Ascending aorta (tissue), 2 donors: ENCODE data around the gene DMC1. TPM values are rescaled to one million over a fixed set of nuclear protein-coding genes. Genes with fewer than 3 reads are reported as not detected.

Experiments
- DNase-seq, 2 donors: peaks; one replicate each; pipeline ENCODE4 v3.0.0-alpha.2; 2019; ENCODE audit warnings: low spot score in 2 of 2
- H3K27ac ChIP-seq, 2 donors: fragments of 200-600 bp; sonication (generic); one replicate each; pipeline ENCODE4 v1.5.1; 2016 to 2017; ENCODE audit warnings: mild to moderate bottlenecking in 1 of 2
- H3K27me3 ChIP-seq: fragments of 200-600 bp; sonication (generic); one replicate; pipeline ENCODE4 v1.5.1; 2017
- H3K36me3 ChIP-seq, 2 donors: fragments of 200-600 bp; sonication (generic); one replicate each; pipeline ENCODE4 v1.5.1; 2016
- H3K4me1 ChIP-seq, 2 donors: fragments of 200-600 bp; sonication (generic); one replicate each; pipeline ENCODE4 v1.5.1; 2016 to 2017; ENCODE audit warnings: mild to moderate bottlenecking in 1 of 2
- H3K4me3 ChIP-seq, 2 donors: fragments of 200-600 bp; sonication (generic); one replicate each; pipeline ENCODE4 v1.5.1; 2016 to 2017; ENCODE audit warnings: mild to moderate bottlenecking in 1 of 2
- H3K9me3 ChIP-seq, 2 donors: fragments of 200-600 bp; sonication (generic); one replicate each; pipeline ENCODE4 v1.5.1; 2016
- intact Hi-C: fragments of 100-400 bp; cut with DNase I; formaldehyde crosslinking; loops from one replicate; pipeline ENCODE4 v1.15.1; 2023
- total RNA-seq: library from RNA; depleted of rRNA; stranded (reverse); fragments of >200 nt; gene quantifications from one replicate; pipeline ENCODE4 v1.1.0, GENCODE V29; 2016
- TF ChIP-seq, protein P1 (sequence below), 3 experiments: fragments of 200-600 bp in 2 of 3; fragments of 450-650 bp in 1 of 3; sonication (generic) in 2 of 3; IDR thresholded peaks; one replicate each; pipeline ENCODE4 v1.5.1; 2016 to 2019; ENCODE audit warnings: antibody characterized with exemption in 3 of 3, mild to moderate bottlenecking in 1 of 3, moderate library complexity in 1 of 3

DMC1 gene
- total RNA-seq, 1 donor from 2014 or later = not detected

DNA sequence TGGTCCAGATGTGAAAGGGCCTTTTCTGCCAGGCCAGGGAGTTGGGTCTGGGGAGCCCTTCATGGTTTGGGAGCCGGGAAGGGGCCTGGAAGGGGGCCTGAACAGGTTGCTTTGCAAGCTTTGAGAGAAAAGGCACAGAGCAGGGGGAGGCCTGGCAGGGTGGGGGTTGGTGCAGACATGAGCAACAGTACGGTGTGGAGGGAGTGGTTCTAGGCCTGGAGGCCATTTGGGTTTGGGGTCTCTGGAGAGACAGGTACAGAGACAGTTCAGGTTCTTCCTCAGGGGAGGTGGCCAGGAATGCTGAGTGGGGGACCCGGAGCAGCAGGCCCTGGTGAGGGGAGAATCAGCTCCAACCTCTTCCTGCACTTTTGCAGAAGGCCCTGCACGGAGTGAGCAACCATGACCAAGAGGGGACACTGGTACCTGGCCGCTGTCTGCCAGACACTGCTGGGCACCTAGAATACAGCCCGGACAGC, 100.6 kb downstream of the DMC1 start:
- H3K27me3 ChIP-seq = no peaks in the 10 kb centered on the region
- DNase-seq = no peak
- TF ChIP-seq, protein P1, sequence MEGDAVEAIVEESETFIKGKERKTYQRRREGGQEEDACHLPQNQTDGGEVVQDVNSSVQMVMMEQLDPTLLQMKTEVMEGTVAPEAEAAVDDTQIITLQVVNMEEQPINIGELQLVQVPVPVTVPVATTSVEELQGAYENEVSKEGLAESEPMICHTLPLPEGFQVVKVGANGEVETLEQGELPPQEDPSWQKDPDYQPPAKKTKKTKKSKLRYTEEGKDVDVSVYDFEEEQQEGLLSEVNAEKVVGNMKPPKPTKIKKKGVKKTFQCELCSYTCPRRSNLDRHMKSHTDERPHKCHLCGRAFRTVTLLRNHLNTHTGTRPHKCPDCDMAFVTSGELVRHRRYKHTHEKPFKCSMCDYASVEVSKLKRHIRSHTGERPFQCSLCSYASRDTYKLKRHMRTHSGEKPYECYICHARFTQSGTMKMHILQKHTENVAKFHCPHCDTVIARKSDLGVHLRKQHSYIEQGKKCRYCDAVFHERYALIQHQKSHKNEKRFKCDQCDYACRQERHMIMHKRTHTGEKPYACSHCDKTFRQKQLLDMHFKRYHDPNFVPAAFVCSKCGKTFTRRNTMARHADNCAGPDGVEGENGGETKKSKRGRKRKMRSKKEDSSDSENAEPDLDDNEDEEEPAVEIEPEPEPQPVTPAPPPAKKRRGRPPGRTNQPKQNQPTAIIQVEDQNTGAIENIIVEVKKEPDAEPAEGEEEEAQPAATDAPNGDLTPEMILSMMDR (IDR thresholded peaks at IDR 0.05) = no peak
- H3K27ac ChIP-seq = no peak overlapping the region
- H3K9me3 ChIP-seq = no peaks in the 10 kb centered on the region
- intact Hi-C loops = loop anchor here (2.0 to 5.0 kb wide), 2 partner anchors 37 to 72 kb away; partner anchors contain the start of gene DDX17
- peaks cover 0 to 12% of the 10 kb centered on the region in 2 donors for H3K4me1 ChIP-seq
- H3K4me3 ChIP-seq = no peak overlapping the region
- H3K36me3 ChIP-seq = no peaks in the 10 kb centered on the region

Other genes with a start within 250 kb of the DMC1 start
- not detected for gene KCNJ4, start 115.0 kb downstream of the DMC1 start, total RNA-seq
- gene KDELR3, start 102.1 kb downstream of the DMC1 start, total RNA-seq = 11.8 TPM
- 837 TPM for gene DDX17, start 63.9 kb downstream of the DMC1 start, total RNA-seq
- 0.43 TPM for gene FAM227A, start 86.2 kb upstream of the DMC1 start, total RNA-seq
- gene CBY1, start 86.5 kb upstream of the DMC1 start, total RNA-seq = 14.0 TPM
- 19.3 TPM for gene TOMM22, start 111.8 kb upstream of the DMC1 start, total RNA-seq
- 153 TPM for gene JOSD1, start 130.8 kb upstream of the DMC1 start, total RNA-seq
- gene GTPBP1, start 135.8 kb upstream of the DMC1 start, total RNA-seq = 89.5 TPM
- 896 TPM for gene SUN2, start 185.8 kb upstream of the DMC1 start, total RNA-seq
- gene DNAL4, start 224.0 kb upstream of the DMC1 start, total RNA-seq = 18.0 TPM